SKM-1 (cell line): ENCODE results near the gene PPARG.
"Not testable (repeated sequence)": the region's sequence is repeated elsewhere in the genome, so short reads cannot be mapped to it uniquely, and the experiment has no call there.

Source experiments
- DNase-seq: peaks from one replicate; lab custom pipeline; 2025; ENCODE audit not compliant: unreplicated experiment; lab: John Stamatoyannopoulos, UW

The PPARG gene

DNA sequence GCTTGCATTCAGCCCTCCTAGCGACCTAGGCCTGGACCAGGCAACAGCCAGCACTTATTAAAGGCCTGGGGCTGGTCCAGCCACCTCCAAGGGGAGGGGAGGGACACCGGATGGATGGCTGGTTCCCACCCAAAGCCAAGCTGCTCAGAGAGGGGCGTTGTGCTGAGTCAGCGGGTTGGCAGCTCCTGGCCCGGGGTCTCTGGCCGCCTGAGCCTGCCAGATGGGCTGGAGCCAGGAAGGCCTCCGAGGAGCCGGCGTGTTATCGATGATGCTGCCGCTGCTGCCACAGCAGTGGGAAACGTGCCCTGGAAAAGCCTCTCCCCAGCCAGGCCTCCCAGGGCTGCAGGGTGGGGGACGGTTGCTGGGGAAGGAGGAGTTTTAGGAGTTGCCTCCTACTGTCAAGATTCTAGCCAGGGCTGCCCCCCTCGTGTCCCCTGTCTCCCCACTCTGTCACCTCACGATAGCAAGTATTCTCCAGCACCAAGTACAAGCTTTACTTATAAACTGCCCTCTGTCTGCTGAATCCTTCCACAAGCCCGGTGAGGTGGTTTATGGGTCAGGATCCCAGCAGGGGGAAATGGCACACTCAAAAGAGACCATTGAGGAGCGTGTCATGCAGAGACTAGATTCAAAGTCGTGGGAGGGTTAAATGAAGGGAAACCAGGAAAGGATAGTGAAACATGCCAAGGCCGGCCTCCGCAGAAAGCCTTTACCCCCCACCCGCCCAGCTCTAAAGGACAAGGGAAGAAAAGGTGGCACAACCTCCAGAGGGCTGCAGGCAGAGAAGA, 152.3 kb downstream of the PPARG start:
- no peak for DNase-seq

DNA sequence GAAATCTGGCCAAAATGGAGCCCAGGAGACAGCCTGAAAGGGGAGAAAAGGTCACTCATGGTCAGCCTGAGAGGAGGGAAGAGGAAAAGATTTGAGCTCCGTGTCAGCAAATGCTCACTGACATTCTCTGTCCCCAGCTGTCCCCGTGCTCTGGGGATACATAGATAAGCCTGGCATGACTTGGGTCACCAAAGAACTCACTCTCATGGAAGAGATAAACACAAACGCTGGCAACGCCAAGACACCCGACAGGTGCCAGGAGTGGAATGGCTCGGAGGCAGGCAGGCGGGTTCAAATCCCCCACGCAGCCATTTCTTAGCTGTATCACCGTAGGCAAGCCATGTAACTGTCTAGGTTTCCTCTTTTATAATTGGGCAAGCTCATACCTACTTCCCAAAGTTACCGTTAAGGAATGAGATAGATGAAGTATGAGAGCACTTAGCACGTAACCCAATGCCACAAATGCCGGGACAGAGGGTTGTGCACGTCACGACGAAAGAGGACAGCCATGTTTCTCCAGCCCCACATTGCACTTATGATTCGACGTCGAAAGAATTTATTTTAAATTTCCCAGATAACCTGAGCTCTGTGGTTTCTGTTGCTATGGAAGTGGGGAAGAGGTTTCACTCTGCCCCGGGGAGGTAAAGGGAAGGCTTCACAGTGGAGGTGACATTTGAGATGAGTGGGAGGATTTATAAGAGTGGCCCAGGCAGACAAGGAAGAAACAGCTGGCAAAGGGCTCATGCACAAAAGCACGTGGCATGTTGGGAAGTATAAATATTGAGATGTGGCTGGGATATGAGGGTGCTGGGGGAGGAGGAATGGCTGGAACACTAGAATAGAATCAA, 154.0 kb downstream of the PPARG start:
- DNase-seq, result no peak

DNA sequence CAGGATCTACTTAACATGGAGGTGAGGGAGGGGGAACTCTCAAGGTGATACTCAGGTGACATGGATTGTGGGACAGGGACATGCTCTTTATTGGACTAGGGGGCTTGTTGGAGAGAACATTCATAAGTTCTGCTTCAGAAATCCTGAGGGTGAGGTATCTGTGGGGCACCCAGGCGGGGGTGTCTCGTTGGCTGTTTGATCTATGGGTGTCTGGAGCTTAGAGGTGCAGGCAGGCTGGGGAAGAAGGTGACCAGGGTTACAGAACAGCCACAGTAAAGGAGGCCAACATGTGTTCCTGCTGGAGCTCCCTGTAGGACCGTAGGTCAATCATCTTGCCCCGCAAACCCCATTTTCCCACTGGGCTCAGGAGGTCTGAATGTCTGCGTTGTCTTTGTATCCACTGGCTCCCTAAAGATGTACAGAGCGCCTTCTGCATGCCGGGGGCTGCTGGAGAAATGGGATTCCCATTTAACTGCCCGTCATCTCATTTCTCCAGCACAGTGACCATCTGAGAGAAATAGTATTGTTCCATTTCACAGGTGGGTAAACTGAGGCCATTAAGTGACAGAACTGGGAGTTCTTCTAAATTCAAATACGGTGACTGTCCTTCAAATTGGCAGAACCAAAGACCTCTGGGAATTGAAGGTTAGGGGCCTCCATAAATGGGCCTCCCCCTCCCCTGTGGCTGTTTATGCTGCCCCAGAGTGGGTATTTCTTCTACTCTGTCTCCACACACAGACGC, 155.1 kb downstream of the PPARG start:
- no peak for DNase-seq

DNA sequence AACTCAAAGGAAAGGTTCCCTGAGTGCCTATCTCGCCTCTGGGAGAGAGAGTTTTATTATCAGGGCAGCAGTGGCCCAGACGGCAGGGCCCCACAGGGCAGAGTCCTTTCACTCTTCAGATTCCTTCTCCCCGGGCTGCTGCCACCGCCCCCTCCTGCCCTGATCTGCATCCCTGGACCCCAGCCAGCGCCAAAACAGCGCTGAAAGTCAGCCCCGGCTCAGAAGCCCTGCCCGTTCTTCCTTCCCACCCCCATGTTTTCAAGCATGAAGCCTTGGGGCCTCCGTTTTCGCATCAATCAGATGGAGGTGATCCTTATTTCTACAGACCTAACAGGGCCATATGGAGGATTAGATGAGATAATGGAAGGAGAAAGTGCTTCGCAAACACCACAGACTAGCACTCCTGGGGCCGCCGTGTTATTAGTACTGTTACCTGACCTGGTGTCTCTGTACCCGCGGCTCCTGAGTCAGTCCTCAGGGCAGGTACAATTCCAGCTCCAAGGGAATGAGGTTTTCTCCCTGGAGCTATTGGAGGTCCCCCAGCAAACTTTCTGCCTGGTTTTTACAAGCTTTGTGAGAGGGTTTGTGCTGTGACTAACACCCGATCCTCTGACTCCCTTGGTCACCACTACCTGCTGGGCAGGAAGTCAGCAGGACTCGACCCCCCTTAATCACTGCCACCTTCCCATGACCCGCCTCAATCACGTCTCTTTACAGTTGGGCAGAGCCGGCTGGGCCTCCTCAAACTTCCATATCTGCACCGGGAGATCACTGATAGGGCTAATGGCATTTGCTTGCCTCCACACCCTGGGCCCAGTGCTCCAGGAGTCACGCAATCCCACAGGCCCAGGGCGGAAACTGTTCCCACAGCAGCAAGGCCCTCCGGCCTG, 156.0 kb downstream of the PPARG start:
- DNase-seq, result no peak

- no peak for DNase-seq
Observed at GRCh38 chr3:12445523-12446240, 156.8 kb downstream of the PPARG start.

GRCh38 chr3:12446298-12446697, 157.4 kb downstream of the PPARG start:
- DNase-seq, result no peak

- no peak for DNase-seq
Observed at GRCh38 chr3:12447075-12447474, 158.2 kb downstream of the PPARG start.

DNA sequence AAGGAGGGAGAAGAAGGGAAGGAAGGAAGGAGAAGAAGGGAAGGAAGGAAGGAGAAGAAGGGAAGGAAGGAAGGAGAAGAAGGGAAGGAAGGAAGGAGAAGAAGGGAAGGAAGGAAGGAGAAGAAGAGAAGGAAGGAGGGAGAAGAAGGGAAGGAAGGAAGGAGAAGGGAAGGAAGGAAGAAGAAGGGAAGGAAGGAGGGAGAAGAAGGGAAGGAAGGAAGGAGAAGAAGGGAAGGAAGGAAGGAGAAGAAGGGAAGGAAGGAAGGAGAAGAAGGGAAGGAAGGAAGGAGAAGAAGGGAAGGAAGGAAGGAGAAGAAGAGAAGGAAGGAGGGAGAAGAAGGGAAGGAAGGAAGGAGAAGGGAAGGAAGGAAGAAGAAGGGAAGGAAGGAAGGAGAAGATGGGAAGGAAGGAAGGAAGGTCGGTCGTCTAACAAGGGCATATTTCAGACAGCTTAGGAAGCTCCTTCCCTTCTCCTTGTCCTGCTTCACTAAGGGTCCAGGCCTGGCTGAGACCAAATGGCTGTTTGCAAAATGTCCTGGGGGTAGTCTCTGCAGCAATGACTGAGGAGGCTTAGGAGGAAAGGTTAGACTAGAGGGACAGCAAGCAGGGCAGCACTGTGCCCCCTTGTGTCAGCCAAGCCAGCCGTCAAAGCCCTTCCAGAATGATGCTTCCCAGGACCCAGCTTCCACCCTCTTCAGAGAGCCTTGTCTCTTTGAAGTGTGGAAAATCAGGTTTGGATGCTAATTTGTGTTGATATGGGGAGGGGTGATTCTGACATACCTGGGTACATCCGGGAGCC, 159.7 kb downstream of the PPARG start:
- DNase-seq, result not testable (repeated sequence)

- no peak for DNase-seq
Observed at GRCh38 chr3:12449889-12450682, 161.2 kb downstream of the PPARG start.

- peak; percentile 14 for DNase-seq
Observed at GRCh38 chr3:12451481-12451880, 162.6 kb downstream of the PPARG start.

GRCh38 chr3:12451960-12452359, 163.1 kb downstream of the PPARG start:
- DNase-seq, result no peak

DNA sequence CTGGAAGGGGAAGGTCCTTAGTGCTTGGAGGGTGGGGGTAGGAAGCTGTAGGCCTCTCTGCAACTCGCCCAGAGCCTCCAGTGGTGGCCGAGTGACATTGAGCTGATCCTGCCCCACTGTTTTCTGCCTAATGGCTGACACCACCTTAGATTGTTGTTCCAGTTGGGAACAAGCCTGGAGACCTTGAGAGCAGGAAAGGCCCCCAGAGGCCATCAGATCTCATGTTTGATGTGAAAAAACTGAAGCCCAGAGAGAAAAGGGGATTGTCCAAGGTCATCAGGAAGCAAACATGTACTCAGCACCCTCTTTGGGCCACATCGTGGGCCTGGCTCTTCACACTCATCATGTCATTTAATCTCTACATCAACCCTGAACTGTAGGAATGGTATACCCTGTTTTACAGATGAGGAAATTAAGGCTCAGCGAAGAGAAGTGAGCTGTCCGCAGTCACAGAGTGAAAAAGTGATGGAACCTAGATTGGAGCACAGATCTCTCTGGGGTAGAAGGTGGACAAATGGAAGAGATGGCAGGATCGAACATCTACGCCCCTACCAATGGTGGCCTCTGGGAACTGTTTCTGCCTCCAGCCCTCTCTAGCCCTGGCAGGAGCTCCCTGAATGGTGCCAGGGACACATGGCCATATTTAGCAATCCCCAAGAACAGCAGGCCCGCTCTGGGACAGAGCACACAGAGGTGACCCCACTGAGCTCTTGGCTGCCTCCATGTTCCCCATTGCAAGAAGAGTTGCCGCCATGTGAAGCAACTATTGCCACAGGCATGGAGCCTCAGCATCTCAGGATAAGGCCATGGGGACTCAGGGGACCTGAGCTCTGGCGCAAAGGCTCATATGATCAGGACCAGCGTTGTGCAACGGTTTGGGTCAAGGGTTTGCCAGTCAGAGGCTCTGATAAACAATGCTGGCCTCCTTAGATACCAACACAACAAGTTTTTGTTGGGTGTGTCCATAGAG, 163.8 kb downstream of the PPARG start:
- no peak for DNase-seq

DNA sequence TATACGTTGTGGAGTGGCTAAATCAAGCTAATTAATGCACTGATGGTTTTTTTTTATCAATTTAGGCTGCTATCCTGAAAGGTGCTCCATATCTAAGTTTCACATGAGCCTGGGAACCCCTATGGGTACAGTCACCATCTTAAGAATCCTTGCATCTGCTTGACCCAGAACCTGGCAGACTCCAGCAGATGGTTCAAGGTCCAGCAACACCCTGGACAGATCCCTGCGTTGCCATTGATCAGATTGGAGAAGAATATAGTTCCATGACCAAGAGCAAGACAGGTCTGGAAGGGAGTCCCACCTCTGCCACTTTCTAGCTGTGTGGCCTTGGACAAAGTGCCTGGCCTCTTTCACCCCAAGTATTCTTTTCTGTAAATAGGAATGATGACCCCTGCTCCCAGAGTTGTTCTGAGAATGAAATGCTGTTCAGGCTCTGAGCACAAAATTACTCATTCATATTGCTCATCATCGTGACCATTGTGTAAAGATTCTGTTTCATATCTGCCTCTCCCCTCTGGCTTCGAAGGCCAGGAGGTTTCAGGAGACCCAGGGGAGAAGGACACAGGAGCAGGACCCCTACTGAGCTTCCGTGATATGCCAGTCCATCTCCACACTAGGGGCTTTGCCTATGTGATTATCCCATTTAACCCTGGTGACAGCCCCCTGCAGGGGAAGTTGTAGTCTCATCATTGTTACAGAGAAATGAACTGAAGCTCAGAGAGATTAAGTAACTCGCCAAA, 165.4 kb downstream of the PPARG start:
- DNase-seq, result no peak

- no peak for DNase-seq
Observed at GRCh38 chr3:12454816-12455121, 165.9 kb downstream of the PPARG start.

GRCh38 chr3:12455740-12456139, 166.9 kb downstream of the PPARG start:
- DNase-seq, result no peak

GRCh38 chr3:12456441-12456840, 167.6 kb downstream of the PPARG start:
- DNase-seq, result no peak

DNA sequence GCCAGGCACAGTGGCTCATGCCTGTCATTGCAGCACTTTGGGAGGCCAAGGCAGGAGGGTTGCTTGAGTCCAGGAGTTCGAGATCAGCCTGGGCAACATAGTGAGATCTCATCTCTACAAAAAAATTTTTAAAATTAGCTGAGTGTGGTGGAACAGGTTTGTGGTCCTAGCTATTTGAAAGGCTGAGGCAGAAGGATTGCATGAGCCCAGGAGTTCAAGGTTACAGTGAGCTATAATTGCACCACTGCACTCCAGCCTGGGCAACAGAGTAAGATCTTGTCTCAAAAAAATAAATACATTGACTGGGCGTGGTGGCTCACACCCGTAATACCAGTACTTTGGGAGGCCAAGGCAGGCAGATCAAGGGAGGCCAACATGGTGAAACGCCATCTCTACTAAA, 168.5 kb downstream of the PPARG start:
- not testable (repeated sequence) for DNase-seq
